Measurements from ENCODE around the gene HHAT.

DNA sequence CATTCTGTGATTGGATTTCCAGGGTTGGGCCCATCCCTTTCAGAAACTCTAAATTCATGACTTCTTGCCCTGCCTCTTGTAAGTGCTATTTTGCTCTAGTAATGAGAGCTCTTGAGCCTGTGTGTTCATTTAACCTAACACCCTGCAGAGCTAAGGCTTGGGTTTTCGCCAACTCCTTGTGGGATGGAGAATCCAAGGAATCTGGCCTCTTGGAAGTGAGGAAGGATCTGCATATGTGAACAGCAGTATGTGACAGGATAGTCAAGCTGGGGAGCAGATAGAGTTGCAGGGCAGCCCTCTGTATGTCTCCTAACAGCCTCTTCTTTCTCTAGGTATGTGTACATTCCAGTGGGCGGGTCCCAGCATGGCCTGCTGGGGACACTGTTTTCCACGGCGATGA, 258.9 kb downstream of the HHAT start:
- TF ChIP-seq, protein P1, sequence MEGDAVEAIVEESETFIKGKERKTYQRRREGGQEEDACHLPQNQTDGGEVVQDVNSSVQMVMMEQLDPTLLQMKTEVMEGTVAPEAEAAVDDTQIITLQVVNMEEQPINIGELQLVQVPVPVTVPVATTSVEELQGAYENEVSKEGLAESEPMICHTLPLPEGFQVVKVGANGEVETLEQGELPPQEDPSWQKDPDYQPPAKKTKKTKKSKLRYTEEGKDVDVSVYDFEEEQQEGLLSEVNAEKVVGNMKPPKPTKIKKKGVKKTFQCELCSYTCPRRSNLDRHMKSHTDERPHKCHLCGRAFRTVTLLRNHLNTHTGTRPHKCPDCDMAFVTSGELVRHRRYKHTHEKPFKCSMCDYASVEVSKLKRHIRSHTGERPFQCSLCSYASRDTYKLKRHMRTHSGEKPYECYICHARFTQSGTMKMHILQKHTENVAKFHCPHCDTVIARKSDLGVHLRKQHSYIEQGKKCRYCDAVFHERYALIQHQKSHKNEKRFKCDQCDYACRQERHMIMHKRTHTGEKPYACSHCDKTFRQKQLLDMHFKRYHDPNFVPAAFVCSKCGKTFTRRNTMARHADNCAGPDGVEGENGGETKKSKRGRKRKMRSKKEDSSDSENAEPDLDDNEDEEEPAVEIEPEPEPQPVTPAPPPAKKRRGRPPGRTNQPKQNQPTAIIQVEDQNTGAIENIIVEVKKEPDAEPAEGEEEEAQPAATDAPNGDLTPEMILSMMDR (IDR thresholded peaks at IDR 0.05), result no peak
- TF ChIP-seq POLR2AphosphoS5 (IDR thresholded peaks at IDR 0.05) (no peak), POLR2A (IDR thresholded peaks at IDR 0.05) (no peak), EP300 (IDR thresholded peaks at IDR 0.05; ENCODE audit: low read depth) (no peak)

Measured in transverse colon (tissue), 4 donors.